GM12872 (cell line): ENCODE data around the gene MEFV.

Experiments
- TF ChIP-seq, protein P1 (sequence below): IDR thresholded peaks from 3 replicates; pipeline ENCODE4 v1.5.1; 2011; ENCODE audit warnings: low read depth, mild to moderate bottlenecking, low read length, moderate library complexity; ENCODE audit not compliant: insufficient read depth

Gene MEFV

DNA sequence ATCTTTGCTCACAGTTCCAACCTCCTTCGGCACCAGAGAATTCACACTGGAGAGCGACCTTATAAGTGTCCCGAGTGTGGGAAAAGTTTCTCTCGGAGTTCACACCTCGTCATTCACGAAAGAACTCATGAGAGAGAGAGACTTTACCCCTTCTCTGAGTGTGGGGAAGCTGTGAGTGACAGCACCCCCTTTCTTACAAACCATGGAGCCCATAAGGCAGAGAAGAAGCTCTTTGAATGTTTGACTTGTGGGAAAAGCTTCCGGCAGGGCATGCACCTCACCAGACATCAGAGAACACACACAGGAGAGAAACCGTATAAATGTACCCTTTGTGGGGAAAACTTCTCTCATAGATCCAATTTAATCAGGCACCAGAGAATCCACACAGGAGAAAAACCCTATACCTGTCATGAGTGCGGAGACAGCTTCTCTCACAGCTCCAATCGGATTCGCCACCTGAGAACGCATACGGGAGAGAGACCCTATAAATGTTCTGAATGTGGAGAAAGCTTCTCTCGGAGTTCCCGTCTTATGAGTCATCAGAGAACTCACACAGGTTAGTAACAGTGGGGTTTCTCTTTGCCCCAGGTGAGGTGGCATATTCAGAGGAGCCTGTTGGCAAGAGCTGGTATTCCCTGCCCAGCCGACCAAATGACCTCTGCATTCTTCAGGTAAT, 33.7 kb upstream of the MEFV start:
- TF ChIP-seq, protein P1, sequence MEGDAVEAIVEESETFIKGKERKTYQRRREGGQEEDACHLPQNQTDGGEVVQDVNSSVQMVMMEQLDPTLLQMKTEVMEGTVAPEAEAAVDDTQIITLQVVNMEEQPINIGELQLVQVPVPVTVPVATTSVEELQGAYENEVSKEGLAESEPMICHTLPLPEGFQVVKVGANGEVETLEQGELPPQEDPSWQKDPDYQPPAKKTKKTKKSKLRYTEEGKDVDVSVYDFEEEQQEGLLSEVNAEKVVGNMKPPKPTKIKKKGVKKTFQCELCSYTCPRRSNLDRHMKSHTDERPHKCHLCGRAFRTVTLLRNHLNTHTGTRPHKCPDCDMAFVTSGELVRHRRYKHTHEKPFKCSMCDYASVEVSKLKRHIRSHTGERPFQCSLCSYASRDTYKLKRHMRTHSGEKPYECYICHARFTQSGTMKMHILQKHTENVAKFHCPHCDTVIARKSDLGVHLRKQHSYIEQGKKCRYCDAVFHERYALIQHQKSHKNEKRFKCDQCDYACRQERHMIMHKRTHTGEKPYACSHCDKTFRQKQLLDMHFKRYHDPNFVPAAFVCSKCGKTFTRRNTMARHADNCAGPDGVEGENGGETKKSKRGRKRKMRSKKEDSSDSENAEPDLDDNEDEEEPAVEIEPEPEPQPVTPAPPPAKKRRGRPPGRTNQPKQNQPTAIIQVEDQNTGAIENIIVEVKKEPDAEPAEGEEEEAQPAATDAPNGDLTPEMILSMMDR: no peak

DNA sequence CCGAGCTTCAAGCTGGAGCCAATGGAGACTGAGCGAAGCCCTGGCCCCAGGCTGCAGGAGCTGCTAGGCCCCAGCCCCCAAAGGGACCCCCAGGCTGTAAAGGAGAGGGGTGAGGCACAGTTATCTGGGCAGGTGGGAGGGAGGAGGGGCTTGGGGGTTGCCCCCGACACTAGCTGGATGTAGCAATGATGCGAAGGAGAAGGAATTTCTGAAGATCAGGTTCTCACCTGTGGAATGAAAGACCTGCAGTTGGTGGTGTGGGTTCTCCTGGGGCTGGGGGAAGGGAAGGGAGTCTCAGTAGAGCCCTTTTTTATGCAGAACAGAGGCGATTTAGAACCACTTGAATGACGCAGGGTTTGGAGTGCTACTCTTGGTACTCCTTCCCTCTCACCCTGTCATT, 28.7 kb upstream of the MEFV start:
- TF ChIP-seq, protein P1: no peak

DNA sequence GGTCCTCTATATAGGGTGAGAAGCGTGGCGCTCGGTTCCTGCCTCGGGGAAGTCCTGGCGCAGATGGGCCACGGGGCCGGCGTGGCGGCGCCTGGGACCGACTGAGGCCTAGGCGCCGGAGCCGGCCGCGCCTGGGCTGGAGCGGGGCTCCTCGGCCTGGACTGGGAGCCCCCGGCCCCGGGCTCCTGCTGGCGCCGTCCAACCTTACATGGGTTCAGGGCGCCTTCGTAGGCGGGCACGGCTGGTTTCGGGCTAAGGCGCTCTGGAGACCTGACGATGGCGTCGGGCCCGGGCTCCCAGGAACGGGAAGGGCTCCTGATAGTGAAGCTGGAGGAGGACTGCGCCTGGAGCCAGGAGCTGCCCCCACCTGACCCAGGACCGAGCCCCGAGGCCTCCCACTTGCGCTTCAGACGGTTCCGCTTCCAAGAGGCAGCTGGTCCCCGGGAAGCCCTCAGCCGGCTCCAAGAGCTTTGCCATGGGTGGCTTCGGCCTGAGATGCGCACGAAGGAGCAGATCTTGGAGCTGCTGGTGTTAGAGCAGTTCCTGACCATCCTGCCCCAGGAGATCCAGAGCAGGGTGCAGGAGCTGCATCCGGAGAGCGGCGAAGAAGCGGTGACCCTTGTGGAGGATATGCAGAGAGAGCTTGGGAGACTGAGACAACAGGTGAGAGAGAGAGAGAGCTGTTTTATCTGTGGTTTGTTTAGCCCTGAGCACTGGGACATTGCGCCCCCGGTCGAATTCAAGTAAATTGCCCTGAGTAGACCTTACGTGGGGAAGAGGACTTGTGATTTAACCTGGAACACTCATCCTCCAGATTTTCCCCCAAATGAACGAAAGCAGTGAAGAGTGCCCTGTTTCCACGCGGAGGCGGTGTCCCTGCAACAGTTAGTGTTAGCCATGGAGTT, 27.4 kb upstream of the MEFV start:
- TF ChIP-seq, protein P1: no peak

DNA sequence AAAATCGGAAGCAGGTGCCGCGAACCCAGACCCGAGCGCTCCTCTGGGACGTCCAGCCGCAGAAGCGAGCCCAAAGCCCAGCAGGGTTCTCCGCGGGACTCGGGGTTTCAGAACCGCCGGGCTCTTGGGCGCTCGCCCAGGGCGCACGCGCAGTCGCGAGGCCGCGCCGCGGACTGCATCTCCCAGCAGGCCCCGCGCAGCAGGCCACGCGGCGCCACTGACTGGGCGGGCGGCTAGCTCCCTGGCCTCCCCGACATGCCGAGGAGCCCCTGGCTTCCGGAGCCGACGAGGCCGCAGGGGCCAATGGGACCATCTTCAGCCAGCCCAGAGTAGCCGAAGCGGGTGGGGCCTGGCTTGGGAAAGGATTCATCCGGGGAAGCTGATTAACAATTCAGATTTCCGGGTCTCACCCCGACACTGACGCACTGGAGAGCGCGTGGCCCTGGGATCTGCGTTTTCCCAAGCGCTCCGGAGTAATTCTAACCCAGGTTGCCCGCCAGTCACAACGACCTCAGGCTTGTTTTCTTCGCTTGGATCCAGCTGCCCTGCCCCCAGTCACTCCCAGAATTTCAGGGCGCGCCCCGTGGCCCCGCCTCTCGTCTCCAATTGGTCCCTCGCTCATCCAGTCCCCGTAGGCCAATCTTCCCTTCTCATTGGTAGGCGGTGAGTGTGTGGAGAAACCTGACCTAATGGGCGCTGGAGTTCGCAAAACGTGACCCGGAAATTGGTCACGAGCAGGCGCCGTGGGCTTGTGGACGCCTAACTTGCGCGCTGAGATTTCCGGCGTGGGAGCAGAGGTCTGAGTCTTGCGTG, 26.5 kb upstream of the MEFV start, which contains the start of gene ZNF263:
ZNF263 (plus strand) TSS at position 762 of the 813 bp plus-strand sequence. CDS start 328 bp downstream, outside the sequence.
- TF ChIP-seq, protein P1: no peak

DNA sequence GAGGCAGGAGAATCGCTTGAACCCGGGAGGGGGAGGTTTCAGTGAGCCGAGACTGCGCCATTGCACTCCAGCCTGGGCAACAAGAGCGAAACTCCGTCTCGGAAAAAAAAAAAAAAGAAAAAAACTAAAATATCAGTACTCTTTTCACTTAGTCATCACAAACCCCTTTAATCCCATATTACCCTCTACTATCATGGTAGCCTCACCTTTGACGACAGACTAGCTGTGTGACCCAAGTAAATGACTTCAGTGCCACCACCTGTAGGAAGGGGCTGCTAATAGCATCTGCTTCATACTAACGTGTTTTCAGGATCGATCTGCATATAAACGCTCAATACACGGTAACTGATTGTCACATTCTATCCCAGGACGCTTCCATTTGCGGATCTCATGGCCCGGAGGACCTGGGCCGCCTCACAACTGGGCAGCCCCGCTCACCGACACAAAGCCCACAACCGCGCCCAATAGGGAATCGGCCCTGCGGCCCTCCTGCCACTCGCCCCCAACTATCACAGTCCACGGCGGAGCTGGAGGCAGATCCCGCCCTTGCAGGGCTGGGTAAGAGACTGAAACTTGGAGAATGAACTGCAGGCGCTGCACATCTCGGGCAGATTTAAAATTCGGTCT, 25.8 kb upstream of the MEFV start:
- TF ChIP-seq, protein P1: no peak

GRCh38 chr16:3281222-3281820, 24.9 kb upstream of the MEFV start:
- TF ChIP-seq, protein P1: no peak
